Measurements from ENCODE around the gene RNF223. TPM values are rescaled to one million over a fixed set of nuclear protein-coding genes. Genes with fewer than 3 reads are reported as not detected.
A peak's percentile ranks its signal among the peaks of the same experiment; 100 is the strongest.

The RNF223 gene
- total RNA-seq, 1 experiment from 2014 or later, result not detected

DNA sequence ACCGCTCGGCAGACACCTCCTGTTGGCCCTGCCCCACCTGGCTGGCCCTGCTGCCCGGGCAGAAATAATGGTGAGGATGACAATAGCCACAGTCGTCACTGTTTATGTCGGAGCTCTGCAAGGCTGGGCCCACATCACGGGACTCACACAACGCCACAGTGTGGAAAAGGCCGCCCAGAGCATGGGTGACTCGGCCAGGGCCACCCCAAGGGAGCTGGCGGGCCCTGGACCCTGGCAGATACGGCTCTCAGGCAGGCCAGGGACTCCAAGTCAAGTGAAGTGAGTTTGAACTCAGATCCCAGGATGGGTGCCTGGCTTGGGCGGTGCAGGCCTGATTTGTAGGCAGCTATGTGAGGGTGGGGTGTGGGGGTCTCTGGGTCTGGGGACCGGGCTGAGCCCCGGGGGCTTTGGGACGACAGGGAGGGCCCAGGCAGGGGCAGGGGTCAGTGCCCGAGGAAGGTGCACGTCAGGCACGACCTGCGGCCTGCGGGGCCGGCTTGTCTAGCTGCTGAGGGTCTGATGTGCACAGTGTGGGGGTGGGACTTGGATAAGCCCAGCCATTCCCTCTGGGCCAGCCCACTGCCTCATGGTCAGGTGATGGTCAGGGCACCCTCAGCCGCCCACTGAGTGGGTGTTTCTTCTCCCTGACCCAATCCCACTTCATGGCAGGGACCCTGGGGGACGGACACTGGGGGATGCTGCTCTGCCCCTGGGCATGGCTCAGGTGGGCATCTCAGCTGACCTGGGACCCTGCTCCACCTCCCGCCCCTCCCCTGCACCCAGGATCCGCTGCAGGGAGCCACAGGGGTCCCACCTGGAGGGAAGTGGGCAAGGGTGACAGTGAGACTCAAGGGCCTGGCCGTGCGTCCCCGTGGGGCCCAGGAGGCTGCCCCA is 1.0 kb downstream of the RNF223 start:
- no peak for DNase-seq (ENCODE audit: low read depth)

DNA sequence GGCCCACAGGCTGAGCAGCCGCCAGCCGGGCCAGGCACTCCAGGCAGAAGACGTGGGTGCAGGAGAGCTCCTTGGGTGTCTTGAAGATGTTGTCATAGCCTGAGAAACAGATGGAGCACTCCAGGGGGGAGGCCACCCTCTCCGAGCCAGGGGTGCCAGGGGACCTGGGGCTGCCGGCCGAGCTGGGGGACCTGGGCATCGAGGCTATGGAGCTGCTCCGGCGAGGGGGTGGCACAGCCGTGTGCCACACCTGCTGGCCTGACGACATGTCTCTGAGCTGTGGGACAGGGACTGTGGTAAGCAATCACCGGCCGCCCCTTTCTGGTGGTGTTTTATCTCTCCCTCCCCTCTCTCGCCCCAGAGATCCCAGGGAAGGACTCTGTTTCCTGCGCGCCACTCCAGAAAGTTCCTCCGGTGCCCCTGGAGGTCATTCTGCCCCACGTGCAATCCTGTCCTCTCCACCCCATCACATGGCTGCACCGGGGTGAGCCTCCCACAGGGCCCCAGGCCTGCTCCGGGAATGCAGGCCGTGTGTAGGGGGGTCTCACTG is 1.7 kb downstream of the RNF223 start:
- DNase-seq (ENCODE audit: low read depth), result no peak

DNA sequence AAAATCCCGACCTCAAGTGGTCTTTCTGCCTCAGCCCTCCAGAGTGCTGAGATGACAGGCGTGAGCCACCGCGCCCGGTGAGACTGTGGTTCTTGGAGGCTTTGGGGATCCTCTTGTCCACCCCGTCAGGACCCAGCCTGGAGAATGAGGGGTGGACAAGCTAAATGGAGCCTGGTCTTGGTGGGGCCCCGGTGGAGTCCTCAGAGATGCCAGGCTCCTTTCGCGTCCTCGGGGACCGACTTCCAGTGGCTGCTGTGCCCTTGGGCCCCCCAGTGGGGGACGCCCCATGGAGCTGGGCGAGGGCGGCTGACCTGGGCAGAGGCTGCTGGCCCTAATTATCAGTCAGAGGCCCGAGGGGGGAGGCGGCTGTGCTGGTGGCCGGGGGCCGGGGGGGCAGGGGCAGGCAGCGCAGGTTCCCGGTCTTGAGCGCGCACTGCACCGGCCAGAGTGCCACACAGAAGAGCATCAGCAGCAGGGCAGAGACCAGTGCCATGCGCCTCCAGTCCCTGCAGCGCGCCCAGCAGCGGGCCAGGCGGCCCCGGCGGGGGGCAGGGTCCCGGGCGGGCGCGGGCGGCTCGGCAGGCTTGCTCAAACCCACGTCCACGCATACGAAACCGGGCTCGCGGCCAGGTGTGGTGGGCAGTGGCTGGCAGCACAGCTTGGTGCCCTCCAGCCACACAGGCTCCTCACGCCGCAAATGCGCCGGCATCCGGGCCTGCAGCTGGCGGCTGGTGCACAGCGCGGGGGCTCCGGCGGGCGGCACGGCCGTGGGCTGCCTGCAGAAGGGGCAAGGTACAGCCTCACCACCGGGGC is 2.4 kb downstream of the RNF223 start:
- DNase-seq (ENCODE audit: low read depth), result no peak

DNA sequence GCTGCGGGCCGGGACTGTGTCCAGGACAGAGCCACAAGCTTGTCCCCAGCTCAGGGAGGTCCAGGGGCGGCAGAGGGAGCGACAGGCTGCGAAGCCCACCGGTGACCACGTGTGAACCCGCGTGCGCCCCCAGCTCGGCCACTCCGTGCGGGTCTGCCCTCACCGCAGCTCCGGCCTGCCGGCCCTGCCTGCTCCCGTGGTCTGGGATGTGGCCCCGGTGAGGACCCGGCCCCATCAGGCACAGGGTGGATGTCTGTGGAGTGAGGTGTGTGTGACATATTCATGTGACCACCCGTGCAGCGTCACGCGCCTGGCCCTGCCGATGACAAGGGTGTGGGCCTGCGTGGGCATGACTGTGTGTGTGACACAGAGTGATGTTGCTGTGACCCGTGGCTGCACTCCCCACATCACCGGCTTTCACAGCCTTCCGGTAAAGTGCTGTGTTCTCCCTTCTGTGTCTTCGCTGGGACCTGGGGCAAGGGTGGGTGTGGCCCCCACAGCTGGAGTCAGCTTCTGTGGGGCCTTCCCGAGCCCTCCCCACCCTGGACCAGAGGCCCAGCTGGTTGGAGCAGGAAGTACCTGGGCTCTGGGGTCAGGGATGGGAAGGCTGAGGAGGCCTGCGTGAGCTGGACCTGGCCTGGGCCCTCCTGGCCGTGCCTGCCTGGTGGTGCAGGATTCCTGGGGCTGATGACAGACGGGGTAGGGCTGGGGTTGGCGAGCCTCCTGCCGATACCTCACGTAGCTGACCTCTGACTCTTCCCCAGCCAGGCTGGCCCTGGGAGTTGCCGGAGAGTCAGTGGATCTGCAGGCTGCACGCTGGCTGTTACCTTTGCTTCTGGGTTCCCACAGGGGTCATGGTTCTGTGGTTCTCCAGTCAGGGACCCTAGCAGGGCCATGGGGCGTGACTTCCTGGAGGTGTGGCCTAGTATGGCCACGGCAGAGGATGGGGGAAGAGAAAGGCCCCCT is 4.1 kb downstream of the RNF223 start:
- DNase-seq (ENCODE audit: low read depth), result no peak

DNA sequence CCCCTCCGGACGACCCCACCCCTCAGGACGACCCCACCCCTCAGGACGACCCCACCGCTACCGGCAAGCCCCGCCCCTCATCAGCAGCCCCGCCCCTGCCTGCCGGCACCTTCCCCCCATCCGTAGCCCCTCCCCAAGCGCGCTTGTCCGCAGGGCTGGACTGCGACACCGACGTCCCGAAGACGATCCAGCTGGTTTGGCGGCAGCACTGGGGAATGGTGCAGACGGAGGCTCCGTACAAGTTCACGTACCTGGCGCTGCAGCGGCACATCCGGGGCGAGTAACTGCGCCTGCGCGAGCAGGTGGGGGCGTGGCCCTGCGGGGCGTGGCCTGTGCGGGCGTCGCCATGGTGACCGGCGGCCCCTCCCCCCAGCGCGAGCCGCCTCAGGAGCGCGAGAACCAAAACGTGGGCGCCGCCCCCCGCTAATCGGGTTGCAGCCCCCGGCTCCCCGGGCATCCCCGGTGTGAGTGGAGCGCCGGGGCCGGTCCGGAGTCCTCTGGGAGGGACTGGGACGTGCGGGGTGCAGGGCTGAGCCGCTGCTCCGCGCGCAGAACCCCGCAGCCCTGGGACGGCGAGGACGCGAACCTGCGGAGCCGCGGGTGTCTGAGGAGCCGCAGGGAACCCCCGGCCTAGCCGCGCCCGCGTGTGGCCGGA is 4.9 kb downstream of the RNF223 start:
- DNase-seq (ENCODE audit: low read depth), result peak; percentile 20

DNA sequence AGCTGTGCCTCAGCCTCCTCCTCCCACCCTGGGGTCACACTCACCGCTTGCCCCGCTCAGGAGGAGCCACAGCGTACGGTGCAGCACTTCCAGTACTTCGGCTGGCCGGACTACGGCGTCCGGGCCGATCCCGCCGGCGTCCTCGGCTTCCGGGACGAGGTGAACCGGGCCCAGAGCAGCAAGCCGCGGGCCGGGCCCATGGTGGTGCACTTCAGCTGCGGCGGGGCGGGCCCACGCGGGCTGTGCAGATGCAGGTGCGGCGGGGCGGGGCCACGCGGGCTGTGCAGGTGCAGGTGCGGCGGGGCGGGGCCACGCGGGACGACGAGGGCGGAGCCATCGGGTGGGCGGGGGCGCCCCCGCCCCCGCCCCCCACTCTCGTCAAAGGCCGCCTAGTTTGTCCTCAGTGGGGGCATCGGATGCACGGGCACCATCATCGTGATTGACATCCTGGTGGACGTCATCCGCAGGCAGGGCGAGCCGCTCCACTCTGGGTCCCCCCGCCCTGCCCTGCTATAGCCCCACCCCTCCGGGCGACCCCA is 5.5 kb downstream of the RNF223 start:
- DNase-seq (ENCODE audit: low read depth), result no peak

DNA sequence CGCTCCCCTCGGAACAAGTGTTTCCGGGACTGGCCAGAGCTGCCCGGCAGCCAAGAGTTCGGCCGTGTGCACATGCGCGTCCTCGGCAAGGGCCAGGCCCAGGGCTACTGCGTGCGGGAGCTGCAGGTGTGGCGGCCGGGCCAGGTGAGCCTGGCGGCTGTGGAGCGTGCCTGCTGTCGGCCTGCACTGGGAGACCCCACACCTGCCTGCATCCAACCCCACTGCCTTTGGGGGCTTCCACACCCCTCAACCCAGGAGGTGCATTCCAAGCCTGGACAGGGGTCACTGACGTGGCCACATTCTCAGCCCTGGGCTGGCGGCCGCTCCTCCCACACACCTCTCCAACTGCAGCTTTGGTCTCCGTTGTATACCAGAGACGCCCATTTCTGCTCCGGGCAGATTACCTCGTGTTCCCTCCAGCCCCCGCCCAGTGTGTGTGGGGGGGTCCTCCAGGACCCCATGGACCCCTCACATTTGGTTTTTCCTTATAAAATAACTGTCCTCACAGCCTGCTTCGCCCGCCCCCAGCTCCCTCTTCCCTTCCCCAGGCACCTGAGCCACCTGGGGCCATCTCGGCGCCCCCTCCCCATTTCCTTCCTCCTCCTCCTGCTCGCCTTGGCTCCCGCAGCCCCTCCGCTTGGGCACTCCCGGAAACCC is 6.1 kb downstream of the RNF223 start:
- no peak for DNase-seq (ENCODE audit: low read depth)

DNA sequence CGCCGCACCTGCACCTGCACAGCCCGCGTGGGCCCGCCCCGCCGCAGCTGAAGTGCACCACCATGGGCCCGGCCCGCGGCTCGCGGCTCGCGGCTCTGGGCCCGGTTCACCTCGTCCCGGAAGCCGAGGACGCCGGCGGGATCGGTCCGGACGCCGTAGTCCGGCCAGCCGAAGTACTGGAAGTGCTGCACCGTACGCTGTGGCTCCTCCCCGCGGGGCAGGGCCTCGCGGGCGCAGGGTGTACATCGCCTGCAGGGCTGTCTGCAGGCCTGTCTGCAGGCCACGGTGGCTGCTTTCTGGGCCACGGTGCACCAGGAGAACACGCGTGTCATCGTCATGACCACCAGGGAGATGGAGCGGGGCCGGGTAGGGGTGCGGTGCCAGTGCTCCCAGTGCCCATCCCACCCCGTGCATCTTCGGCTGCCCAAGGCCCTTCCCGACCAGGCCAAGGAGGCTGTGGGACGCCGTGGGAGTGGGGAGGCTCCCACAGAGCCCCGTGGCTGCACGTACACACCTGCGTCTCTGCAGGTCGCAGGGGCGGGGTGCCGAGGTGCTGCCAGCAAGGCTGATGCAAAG is 6.7 kb downstream of the RNF223 start:
- DNase-seq (ENCODE audit: low read depth), result no peak

DNA sequence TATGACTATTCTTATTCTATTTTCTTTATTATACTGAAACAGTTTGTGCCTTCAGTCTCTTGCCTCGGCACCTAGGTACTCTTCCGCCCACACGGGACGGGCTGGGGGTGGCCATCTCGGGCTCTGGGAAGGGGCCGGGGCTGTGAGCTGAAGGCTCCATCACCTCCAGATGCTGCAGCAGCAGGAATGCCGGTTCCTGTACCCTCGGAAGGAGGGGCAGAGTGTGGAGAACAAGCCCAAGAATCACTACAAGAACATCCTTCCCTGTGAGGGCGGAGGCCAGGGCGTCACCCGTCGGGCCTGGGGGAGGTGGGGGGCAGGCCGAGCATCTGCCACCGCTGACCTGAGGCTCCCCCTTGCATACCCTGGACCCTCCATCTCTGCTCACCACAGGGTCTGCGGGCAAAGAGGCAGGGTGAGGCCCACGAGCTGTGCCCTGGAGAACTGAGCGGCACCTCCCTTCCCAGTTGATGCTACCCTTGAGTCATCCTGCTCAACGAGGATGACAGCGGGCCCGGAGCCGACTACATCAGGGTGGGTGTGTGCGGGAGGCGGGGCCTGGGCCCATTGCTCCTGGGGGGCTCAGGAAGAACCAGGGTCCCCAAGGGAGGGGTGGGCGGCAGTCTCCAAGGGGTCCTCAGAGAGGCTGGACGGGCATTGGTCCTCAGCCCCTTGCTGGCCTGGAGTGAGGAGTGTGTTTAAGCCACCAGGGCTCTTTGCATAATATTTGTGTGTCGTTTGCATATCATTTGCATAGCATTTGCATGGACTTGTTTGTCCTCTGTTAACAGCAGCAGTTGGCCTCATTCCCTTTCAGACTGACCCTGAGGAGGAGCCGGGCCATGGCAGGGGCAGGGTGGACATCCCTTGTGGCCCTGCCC is 7.5 kb downstream of the RNF223 start:
- no peak for DNase-seq (ENCODE audit: low read depth)

DNA sequence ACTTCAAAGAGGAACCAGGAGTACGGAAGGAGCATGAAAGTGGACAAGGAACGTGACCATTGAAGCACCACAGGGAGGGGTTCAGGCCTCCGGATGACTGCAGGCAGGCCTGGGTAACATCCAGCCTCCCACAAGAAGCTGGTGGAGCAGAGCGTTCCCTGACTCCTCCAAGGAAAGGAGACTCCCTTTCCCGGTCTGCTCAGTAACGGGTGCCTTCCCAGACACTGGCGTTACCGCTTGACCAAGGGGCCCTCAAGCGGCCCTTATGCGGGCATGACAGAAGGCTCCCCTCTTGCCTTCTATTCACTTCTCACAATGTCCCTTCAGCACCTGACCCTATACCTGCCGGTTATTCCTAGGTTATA is 8.2 kb downstream of the RNF223 start:
- peak; percentile 45 for DNase-seq (ENCODE audit: low read depth)

DNA sequence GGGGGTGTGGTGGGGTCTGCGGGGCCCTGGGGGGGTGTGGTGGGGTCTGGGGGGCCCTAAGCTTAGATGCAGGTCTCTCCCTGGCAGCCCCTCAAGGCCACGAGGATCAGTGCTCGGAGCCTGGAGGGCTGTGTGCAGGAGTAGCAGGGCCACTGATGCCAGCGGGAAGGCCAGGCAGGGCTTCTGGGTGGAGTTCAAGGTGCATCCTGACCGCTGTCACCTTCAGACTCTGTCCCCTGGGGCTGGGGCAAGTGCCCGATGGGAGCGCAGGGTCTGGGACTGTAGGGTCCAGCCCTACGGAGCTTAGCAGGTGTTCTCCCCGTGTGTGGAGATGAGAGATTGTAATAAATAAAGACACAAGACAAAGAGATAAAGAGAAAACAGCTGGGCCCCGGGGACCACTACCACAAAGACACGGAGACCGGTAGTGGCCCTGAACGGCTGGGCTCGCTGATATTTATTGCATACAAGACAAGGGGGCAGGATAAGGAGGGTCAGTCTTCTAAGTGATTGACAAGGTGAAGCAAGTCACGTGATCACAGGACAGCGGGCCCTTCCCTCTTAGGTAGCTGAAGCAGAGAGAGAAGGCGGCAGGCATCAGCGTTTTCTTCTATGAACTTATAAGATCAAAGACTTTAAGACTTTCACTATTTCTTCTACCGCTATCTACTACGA is 8.7 kb downstream of the RNF223 start:
- no peak for DNase-seq (ENCODE audit: low read depth)

DNA sequence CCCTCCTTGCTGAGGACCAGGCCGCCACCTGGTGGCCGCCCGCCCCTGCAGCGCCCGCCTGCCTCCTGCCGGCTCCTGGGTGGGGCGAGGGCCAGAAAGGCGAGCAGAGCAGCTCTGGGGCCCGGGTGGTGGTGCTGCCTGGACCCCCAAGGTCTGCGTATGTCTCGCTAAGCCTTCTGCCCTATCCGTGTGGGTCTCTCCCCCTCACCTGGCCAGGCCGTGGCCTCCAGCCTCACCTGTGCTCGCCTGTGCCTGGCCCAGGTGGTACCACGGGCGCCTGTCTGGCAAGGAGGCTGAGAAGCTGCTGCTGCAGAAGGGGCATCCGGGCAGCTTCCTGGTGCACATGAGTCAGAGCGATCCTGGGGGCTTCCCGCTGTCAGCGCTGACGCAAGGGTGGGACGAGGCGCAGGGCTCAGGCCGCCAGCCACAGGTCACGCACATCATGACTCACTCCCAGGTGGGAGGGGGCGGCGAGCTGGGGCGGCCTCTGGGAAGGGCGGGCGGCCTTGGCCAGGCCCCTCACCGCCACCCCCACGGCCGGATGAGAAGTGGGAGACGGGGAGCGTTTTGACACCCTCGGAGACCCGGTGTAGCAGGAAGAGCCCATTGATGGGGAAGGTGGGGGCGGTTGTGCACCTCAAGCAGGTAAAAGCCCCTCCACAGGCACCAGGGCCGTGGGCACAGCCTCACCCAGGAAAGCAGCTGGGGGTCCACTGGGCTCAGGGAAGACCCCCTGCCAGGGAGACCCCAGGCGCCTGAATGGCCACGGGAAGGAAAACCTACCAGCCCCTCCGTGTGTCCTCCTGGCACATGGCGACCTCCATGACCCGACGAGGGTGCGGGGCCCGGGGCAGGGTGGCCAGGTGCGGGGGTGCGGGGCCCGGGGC is 9.9 kb downstream of the RNF223 start:
- peak; percentile 88 for DNase-seq (ENCODE audit: low read depth)

DNA sequence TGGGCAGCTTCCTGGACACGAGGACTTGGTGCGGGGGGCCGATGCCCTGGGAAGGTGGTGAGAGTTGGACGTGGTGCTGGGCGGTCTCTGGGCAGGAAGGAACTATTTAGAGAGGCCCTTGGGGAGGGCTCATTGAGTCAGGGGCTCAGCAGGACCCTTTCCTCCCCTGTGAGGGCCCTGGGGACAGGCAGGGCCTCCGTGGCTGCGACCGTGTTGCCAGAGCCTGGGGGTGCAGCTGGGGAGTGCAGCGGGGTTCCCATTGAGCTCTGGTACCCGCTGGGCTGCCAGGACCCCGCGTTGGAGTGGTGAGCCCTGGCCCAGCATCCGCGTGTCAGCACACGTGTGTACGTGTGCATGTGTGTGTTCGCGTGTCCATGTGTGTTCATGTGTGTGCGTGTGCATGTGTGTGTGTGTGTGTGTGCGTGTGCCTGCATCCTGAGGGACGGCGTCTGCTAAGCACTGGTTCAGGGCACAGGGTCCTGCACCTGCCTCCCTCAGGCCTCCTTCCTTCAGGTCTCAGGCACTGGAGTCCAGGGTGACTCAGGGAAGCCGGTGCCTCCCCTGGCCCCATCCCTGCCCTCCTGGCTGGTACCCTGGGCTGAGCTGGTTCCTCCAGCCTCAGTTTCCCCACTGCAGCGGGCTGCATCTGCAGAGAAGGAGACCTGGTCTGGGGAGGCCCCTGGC is 10.7 kb downstream of the RNF223 start:
- no peak for DNase-seq (ENCODE audit: low read depth)

DNA sequence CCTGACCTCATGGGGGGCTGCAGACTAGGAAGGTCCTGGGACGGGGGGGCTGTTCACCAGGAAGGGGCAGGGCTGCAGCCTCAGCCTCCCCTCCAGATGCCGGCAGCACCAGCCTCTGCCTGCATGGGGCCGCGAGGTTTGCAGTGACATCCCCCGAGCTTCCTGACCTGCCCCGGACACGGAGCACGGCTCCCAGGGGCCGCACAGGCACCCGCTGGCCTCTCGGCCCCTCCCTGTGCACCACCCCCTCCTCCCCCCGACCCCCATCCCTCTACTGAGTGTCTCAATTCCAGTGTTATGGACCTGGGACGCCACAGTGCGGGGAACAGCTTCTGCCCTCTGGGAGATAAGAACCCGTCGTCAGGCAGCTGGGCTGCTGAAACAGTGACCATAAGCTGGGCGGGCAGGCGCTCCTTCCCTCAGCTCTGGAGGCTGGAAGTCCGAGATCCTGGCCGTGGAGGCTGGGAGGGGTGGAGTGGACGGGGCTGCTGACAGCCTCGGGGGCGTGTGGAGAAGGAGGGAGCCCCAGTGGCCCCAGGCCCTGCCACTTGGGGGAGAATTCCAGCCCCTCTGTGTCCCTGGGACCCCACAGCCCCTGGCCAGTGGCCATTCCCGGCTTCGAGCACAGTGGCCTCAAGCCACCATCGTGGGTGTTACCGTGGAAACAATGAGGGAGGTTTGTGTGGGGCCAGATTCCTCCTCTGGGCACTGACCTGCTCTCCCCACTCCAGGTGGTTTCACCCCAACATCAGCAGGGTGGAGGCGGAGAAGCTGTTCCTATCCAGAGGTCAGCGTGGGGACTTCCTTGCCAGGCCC is 11.6 kb downstream of the RNF223 start:
- DNase-seq (ENCODE audit: low read depth), result peak; percentile 27

DNA sequence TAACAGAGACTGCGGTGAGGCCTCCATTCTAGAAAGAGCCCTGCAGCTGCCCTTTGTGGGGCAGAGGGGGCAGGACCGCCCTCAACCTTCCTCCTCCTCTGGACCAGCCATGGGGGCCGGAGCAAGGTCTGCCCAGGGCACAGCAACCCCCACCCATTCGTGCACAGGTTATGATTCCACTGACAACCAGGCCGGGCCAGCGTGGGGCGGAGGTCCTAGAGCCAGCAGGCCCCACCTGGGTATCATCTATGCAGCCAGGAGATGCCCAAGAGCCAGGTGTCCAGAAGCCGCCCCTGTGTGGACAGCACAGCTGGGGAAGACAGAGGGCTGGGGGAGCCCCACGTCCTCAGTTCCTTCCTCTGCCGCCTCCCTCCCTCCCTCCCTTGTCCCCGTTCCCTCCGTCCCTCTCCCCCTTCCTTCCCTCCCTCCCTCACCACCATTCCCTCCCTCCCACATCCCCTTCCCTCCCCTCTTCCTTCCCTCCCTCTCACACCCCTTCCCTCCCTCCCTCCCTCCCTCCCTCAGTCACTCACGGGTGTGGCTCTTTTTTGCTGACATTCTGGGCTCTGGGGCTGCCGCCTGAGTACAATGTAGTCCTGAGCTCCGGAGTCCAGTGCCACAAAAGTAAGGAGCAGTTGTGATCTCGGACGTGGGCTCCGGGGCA is 12.3 kb downstream of the RNF223 start:
- DNase-seq (ENCODE audit: low read depth), result peak; percentile 36
